Gastroesophageal sphincter (tissue), 3 donors: ENCODE measurements around the gene CD55.

Experiments
- POLR2A ChIP-seq, 2 donors: fragments of 450-650 bp; IDR thresholded peaks; one replicate each; pipeline ENCODE4 v1.6.1; 2017; ENCODE audit warnings: antibody characterized with exemption in 2 of 2, mild to moderate bottlenecking in 2 of 2, moderate library complexity in 1 of 2
- TF ChIP-seq, protein P1 (sequence below), 4 experiments: fragments of 200-600 bp in 2 of 4; fragments of 450-650 bp in 2 of 4; sonication (generic) in 1 of 4; IDR thresholded peaks; one replicate each; pipeline ENCODE4 v1.5.1; 2017 to 2019; ENCODE audit warnings: antibody characterized with exemption in 4 of 4, mild to moderate bottlenecking in 2 of 4, moderate library complexity in 2 of 4

DNA sequence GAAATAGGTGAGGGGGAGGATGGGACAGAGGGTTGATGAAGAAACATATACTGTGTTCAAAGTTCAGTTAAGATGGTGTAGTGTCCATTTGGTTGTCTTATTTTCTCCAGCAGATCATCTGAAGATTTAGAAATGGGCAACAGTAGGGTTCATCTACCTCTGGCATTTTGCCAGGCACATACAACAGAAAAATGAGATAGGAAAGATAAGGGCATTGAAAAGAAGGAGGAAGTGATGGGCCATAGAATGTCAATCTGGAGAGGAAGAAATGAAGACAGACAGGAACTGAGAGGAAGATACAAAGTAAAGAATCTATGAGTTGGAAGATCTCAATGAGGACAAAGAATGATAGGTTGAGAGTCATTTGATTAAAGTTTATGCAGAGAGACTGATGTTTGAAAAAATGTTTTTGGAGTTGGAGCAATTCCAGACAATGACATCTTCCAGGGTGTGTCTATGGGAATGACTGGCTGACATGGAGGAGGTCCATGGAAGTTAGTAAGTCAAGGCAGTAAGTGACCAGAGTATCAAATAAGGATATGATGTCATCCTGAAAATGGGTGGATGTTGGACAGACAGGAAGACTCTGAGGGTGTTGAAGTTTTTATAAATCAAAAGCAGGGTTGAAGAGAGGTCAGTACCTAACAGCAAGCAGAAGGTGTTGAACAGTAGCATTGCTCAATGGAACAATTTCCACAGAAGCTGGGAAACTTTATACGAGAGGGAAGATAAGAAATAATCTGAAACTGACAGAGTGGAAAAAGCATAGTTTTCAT lies 18.7 kb upstream of the CD55 start:
- TF ChIP-seq, protein P1, sequence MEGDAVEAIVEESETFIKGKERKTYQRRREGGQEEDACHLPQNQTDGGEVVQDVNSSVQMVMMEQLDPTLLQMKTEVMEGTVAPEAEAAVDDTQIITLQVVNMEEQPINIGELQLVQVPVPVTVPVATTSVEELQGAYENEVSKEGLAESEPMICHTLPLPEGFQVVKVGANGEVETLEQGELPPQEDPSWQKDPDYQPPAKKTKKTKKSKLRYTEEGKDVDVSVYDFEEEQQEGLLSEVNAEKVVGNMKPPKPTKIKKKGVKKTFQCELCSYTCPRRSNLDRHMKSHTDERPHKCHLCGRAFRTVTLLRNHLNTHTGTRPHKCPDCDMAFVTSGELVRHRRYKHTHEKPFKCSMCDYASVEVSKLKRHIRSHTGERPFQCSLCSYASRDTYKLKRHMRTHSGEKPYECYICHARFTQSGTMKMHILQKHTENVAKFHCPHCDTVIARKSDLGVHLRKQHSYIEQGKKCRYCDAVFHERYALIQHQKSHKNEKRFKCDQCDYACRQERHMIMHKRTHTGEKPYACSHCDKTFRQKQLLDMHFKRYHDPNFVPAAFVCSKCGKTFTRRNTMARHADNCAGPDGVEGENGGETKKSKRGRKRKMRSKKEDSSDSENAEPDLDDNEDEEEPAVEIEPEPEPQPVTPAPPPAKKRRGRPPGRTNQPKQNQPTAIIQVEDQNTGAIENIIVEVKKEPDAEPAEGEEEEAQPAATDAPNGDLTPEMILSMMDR (IDR thresholded peaks at IDR 0.05), result no peak
- no peak for TF ChIP-seq POLR2A (IDR thresholded peaks at IDR 0.05)
